Heart left ventricle (tissue), 13 donors: ENCODE results near the gene SLC2A5.

Experiments
- POLR2A ChIP-seq, 2 donors: fragments of 450-650 bp; IDR thresholded peaks; one replicate each; pipeline ENCODE4 v1.6.1; 2017; ENCODE audit warnings: antibody characterized with exemption in 2 of 2, mild to moderate bottlenecking in 2 of 2, moderate library complexity in 2 of 2
- TF ChIP-seq, protein P1 (sequence below), 12 donors: fragments of 200-600 bp; sonication (generic) in 4 of 12; IDR thresholded peaks; one replicate each; pipeline versions ENCODE4 v1.5.0 to v1.8.0; 2018 to 2022; ENCODE audit warnings: antibody characterized with exemption in 12 of 12, mild to moderate bottlenecking in 5 of 12
- donor health status: ischemic (EF 13 %, LVEDD 7.1; RV severe dilation, severe dysfunction).
- donor health status: DM: no; HTN: yes; CAD: no.
- donor health status: DM: no; HTN: no; CAD: no.
- donor health status: ischemic (EF 25% LVEDD 6.9; RV normal size, moderate dysfunction).
- donor health status: ischemic (EF 25% LVEDD 5.7; RV mildly dilated, moderate dysfunction).
- donor health status: ischemic (EF 35%, LVEDD 5.7; RV mildly dilated, moderate dysfunction).
- donor health status: nonischemic (EF 11% LVEDD 7.7; RV severe dilation, severe dysfunction).
- donor health status: DM: yes; HTN: yes; CAD: no.
- donor health status: PGD.
- donor health status: ischemic (EF 29% LVEDD 5.4; RV normal size, mild dysfunction).
- donor health status: nonischemic (EF 23%, LVEDD 6.1; RV moderate dilation, normal function).

GRCh38 chr1:9069326-9070100, at the start of gene SLC2A5:
- TF ChIP-seq, protein P1, sequence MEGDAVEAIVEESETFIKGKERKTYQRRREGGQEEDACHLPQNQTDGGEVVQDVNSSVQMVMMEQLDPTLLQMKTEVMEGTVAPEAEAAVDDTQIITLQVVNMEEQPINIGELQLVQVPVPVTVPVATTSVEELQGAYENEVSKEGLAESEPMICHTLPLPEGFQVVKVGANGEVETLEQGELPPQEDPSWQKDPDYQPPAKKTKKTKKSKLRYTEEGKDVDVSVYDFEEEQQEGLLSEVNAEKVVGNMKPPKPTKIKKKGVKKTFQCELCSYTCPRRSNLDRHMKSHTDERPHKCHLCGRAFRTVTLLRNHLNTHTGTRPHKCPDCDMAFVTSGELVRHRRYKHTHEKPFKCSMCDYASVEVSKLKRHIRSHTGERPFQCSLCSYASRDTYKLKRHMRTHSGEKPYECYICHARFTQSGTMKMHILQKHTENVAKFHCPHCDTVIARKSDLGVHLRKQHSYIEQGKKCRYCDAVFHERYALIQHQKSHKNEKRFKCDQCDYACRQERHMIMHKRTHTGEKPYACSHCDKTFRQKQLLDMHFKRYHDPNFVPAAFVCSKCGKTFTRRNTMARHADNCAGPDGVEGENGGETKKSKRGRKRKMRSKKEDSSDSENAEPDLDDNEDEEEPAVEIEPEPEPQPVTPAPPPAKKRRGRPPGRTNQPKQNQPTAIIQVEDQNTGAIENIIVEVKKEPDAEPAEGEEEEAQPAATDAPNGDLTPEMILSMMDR (IDR thresholded peaks at IDR 0.05), result no peak
- TF ChIP-seq POLR2A (IDR thresholded peaks at IDR 0.05), result no peak
